Dedifferentiated amniotic fluid mesenchymal stem cell (primary cell): ENCODE results near the gene SEPSECS.

Source experiments
- DNase-seq: peaks from one replicate; pipeline ENCODE4 v3.0.0-alpha.2; 2016; ENCODE audit errors: extremely low spot score

SEPSECS gene

DNA sequence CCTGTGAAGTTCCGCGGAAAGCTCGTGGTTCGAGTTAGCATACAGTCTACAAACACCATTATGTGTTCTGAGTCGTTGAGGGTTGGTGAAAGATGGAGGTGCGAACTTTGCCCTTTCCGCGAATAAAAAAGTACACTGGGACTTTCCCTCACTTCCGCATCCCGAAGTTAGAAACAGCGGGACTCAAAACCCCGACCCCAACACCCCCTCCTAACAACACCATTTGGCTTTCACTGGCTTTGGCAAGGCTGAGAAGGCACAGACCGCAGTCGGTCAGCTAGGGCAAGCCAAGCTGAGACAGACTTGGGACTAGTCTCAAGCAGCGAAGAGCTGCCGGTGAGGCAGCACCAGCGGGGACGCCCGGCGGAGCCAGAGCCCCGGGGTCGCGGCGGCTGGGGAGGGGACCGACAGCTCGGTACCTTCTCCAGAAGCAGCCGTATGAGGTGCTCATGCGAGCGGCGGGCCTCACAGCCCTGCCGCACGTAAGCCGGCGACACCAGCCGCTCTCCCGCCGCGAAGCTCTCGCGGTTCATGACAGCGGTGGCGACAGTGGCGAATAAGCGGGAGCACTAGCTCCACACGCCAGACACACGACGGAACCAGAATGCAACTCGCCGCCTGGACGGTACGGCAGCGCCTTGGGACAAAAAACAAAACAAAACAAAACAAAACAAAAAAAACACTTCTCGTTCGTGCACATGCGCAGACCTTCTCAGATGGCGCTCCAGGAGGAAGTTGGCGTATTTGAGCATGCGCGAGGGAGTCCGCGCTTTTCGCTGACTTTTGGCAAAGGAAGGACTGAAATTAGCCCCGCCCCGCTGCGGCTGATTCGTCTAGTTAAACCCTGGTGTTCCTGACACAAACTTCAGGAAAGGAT is at the start of gene SEPSECS:
Gene SEPSECS (minus strand): TSS at position 613 of the 877 bp plus-strand sequence. CDS start 80 bp downstream, at position 533.
- peak; percentile 98 for DNase-seq

DNA sequence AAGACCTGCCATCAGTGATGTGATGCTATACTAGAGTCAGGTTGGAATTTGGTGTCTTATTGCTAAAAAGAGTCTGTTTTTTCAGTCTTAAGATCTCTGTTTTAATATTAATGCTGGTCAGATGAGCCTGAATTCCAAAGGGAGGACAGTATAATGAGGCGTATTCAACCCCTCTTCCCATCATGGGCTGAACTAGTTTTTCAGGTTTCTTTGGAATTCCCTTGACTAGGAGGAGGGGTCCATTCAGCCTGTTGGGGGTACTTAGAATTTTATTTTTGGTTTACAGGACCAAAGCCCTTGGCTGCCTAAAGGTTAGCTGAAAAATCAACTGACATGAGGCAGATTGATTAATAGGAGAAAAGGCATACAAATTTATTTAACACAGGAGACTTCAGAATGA is 49.5 kb upstream of the SEPSECS start:
- no peak for DNase-seq

- DNase-seq: no peak
Measured at GRCh38 chr4:25207997-25208396, 47.7 kb upstream of the SEPSECS start.

- no peak for DNase-seq
Measured at GRCh38 chr4:25198713-25199112, 38.5 kb upstream of the SEPSECS start.

- no peak for DNase-seq
Measured at GRCh38 chr4:25190407-25190806, 30.2 kb upstream of the SEPSECS start.

DNA sequence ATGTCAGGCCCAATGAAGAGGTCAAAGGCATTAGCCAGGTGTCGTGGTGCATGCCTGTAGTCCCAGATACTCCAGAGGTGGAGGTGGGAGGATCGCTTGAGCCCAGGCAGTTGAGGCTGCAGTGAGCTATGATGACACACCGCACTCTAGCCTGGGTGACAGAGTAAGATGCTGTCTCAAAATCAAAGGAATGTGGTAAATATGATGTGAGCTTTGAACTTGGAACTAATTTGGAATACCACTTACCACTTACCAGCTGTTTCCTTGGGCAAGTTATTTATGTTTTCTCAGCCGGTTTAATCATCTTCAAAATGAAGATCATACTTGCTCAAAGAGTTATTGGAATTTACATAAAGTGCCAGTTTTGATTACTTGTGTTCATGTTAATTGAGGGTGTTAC is 23.8 kb upstream of the SEPSECS start:
- DNase-seq: no peak

GRCh38 chr4:25182937-25183336 is 22.7 kb upstream of the SEPSECS start:
- no peak for DNase-seq

DNA sequence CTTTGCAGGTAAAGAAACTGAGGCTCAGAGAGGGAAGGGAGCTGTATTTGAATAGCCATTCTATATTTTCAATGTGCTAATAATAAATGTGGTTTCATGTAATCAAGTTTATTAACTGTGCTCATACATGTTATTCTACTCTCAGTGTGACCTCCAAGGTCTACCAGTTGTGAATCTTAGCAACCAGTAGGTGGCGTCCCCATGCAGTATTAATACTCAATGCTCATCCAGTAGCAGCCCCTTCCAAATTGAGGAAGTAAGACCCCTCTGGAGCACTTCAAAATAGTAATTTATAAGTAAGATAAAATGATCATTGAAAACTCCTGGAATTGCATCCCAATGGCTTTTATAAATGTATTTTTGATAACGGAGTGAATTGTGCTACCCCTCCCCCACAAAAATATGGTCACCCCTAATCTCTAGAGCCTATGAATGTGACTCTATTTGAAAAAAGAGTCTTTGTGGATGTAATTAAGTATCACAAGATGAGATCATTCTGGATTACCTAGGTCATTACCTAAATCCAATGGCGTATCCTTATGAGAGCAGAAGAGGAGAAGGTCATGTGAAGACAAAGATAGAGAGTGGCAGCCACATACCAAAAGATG is 20.4 kb upstream of the SEPSECS start:
- peak; percentile 34 for DNase-seq

DNA sequence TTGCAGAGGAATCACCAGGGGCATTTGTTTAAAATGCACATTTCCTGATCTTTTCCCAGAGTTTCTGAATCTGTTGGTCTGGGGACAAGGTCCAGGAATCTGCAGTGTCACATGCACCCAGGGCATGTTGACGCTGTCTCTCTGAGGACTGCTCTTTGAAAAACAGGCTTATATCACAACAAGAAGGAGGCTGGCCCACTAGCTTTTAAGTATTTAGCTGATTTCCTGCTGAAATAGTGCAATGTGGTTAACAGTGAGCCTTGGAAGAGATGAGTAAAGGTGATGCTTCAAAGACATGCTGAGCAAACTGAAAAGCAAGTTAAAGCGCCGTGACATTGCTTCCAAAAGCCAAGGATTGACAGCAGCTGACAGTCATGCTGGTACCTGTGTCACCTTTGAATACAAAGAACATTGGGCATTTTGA is 18.6 kb upstream of the SEPSECS start:
- no peak for DNase-seq

DNA sequence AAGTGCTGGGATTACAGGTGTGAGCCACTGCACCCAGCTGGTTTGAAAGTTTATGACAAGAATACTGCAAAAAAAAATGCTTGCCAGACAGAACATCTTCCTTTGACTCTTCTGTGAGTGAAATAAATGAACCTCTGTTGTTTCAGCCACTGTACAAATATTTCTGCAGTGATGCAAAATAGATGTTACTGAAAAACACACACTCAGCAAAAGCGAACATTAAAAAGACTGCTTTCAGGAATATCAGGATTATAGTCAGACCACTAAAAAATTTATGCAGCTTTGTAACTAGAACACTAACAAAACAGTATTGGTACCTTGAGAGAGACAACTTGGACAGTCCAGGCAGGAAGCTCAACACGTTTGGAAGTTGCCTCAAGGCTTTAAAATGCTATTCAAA is 16.9 kb upstream of the SEPSECS start:
- no peak for DNase-seq

GRCh38 chr4:25174674-25175073 is 14.4 kb upstream of the SEPSECS start:
- DNase-seq: no peak

- DNase-seq: peak; percentile 95
Measured at GRCh38 chr4:25172961-25173915, 13.0 kb upstream of the SEPSECS start.

- DNase-seq: no peak
Measured at GRCh38 chr4:25171201-25171865, 11.1 kb upstream of the SEPSECS start.

DNA sequence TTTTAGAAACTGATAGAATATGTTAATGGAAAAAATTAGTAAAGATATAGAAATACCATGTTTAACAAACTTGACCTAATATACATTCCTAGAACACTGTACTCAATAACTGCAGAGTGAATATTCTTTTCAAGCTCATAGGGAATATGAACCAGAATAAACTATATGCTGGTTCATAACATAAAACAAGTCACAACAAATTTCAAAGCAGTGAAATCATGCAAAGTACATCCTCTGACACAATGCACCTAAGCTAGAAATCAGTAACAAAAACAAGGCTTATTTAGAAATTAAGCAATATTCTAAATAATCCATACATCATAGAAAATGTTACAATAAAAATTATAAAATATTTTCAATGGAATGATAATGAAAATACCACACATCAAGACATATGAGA is 9.2 kb upstream of the SEPSECS start:
- DNase-seq: no peak

DNA sequence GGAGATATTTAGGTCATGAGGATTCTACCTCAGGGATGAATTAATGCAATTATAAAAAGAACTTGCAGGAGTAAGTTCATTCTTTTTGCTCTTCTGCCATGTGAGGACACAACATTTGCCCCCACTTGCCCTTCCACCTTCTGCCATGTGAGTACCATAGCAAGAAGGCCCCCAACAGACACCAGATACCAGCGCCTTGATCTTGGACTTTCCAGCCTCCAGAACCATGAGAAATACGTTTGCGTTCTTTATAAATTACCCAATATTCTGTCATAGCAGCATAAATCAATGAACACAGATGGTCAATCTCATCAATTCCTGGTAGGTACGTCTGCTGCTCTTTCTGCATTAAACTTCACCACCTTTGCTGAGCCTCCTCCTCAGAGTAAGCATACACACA is 5.7 kb upstream of the SEPSECS start:
- DNase-seq: no peak

GRCh38 chr4:25163196-25163595 is 2.9 kb upstream of the SEPSECS start:
- DNase-seq: no peak

DNA sequence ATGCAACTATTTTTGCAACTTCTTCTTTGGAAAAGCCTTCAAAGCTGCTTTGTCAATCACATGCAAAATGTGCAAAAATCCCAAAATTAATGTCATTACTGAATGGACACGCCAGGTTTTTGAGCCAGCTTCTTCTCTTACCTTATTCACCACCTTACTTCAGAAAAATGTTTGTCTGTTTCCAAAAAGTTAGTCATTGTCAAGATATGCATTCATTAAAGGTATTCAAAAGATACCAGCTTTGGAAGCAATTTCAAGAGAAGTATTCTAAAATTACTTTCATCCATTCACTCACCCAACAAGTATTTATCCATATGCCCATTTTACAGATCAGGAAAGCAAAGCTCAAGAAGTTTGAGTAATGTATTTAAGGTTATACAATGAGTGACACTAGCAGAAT is 2.3 kb upstream of the SEPSECS start:
- no peak for DNase-seq

GRCh38 chr4:25161593-25161950 is 1.3 kb upstream of the SEPSECS start:
- no peak for DNase-seq

DNA sequence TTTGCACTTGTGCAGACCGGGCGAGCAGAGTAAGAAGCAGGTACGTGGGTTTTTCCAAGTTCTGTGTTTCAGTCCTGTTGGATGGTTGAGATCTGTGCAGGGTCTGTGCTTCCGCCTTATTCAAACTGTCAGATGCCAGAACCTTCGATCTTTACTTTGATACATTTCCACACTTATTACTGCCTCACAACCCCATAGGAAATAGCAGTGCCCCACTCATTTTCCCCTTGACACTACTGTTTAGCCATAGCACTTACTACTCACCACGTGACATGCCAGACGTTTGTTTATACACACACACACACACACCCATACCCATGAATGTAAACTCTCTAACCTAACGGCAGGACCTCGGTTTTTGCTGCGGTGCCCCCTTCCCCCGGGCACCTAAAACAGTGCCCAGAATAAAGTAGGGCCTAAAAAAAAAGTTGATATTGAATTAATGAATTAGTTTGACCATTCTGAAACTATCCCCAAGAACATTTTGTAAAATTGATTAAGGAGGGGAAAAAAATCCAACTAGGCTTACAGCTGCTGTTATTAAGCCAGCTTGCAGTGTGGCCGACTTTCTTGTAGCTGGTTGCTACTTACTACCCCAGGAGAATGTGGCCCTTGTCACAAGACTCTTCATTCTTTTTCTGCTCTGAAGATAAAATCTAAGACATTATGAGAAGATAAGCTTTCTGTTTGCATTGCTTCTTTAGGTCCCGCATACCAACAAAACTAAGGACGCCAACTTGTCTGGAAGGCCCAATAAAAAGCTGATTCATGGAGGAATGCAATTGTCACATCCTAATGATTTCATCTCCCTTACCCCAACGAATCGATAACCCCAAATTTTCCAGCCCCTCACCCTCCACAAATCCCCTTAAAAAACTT is 704 bp upstream of the SEPSECS start:
- DNase-seq: no peak

DNA sequence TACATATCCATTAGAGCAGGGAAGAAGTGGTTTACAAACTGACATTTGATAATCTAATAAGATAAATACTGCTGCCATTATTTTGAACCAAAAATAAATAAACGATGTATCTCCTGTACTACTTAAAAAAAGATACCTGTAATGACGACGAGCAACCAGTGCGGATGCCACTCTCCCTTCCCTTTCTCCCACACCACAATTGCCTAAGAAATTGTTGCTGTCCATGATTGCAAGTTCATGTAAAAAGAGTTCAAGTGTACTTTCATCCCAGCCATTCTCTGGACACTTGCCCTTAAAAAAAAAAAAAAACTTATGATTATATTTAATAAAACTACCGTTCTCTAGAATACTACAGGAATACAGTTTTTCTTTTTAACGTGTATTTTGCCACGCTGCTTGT is 1.4 kb downstream of the SEPSECS start:
- no peak for DNase-seq

GRCh38 chr4:25157081-25157480 is 3.2 kb downstream of the SEPSECS start:
- DNase-seq: no peak
